OCI-LY3 (cell line): ENCODE data around the gene TMEM72.

ENCODE experiments used
- H2AFZ ChIP-seq: fragments of 200-600, 300-600 bp; shearing (Covaris generic); 2 replicates; pipeline ENCODE4 v1.6.0; 2014; ENCODE audit warnings: antibody characterized with exemption, low read depth, low read length
- H3K27ac ChIP-seq: fragments of 200-600, 300-600 bp; sonication (generic); 2 replicates; pipeline ENCODE4 v1.5.1; 2014; ENCODE audit warnings: mild to moderate bottlenecking, low read length, moderate library complexity, mixed read lengths
- H3K27me3 ChIP-seq: fragments of 200-600, 300-600 bp; sonication (generic); 2 replicates; pipeline ENCODE4 v1.6.1; 2014; ENCODE audit warnings: low read depth, low read length, mixed read lengths
- H3K36me3 ChIP-seq: fragments of 200-600, 300-600 bp; sonication (generic); replicated peaks from 2 replicates; pipeline ENCODE3; 2014; ENCODE audit warnings: low read depth, low read length, mixed read lengths
- H3K4me1 ChIP-seq: fragments of 300-600, 200-600 bp; sonication (generic); 2 replicates; pipeline ENCODE4 v1.6.1; 2014; ENCODE audit warnings: low read length, mixed read lengths
- H3K4me2 ChIP-seq: fragments of 200-600, 300-600 bp; sonication (generic); 2 replicates; pipeline ENCODE4 v1.6.1; 2014; ENCODE audit warnings: low read length, mixed read lengths
- H3K4me3 ChIP-seq: fragments of 300-600, 200-600 bp; sonication (generic); 2 replicates; pipeline ENCODE4 v1.5.1; 2014; ENCODE audit warnings: antibody characterized with exemption, mild to moderate bottlenecking, low read length, moderate library complexity
- H3K79me2 ChIP-seq: fragments of 300-600, 200-600 bp; shearing (Covaris generic); 2 replicates; pipeline ENCODE4 v1.6.1; 2014; ENCODE audit warnings: mild to moderate bottlenecking, low read length, mixed read lengths
- H3K9ac ChIP-seq: fragments of 300-600, 200-600 bp; shearing (Covaris generic); 2 replicates; pipeline ENCODE4 v1.6.0; 2014; ENCODE audit warnings: mild to moderate bottlenecking, low read length, moderate library complexity
- H3K9me3 ChIP-seq: fragments of 200-600, 300-600 bp; shearing (Covaris generic); 2 replicates; pipeline ENCODE4 v1.6.1; 2014; ENCODE audit warnings: low read length, mixed read lengths; ENCODE audit not compliant: insufficient read depth
- H4K20me1 ChIP-seq: fragments of 200-600, 300-600 bp; sonication (generic); 2 replicates; pipeline ENCODE4 v1.6.1; 2016; ENCODE audit warnings: low read length, mixed read lengths; ENCODE audit not compliant: insufficient read depth
- EZH2phosphoT487 ChIP-seq: fragments of 200-600 bp; shearing (Covaris generic); IDR thresholded peaks from 2 replicates; pipeline ENCODE4 v1.6.1; 2018; ENCODE audit warnings: antibody characterized with exemption, mixed run types, low read depth
- TF ChIP-seq, protein P1 (sequence below): fragments of 200-600, 300-600 bp; sonication (generic); IDR thresholded peaks from 2 replicates; pipeline ENCODE4 v1.5.1; 2014; ENCODE audit warnings: antibody characterized with exemption, low read length, low read depth

The TMEM72 gene

DNA sequence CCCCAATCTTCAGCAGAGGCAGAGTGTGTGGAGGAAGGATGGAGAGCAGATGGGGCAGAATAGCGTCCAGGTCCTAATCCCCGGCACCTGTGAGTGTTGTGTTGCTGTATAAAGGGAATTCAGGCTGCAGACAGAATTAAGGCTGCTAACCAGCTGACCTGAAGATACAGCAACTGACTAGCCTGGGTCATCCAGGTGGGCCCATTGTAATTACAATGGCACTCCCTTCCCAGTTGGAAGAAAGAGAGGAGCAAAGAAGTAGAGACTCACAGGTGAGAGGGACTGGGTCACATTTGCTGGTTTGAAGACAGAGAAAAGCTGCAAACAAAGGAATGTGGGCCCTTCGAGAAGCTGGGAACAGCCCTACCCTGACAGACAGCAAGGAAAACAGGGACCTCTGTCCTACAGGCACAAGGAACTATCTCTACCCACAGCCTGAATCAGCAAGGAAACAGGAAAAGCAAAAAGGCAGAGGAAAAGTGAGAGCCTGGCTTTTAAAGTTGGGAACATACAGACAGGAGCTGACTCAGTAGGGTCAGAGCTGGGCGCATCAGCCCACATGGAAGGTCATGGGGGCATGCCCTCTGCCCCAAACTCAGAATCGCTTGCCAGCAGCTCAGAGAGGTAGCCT lies 11.6 kb upstream of the TMEM72 start:
- H3K9me3 ChIP-seq = no peaks in the 10 kb centered on the region
- no peaks in the 10 kb centered on the region for H4K20me1 ChIP-seq
- no peak overlapping the region for H2AFZ ChIP-seq
- H3K79me2 ChIP-seq = no peaks in the 10 kb centered on the region
- H3K9ac ChIP-seq = no peak overlapping the region
- no peak overlapping the region for H3K4me2 ChIP-seq
- no peaks in the 10 kb centered on the region for H3K4me1 ChIP-seq
- no peaks in the 10 kb centered on the region for H3K27me3 ChIP-seq
- no peak overlapping the region for H3K27ac ChIP-seq
- H3K4me3 ChIP-seq = no peak overlapping the region
- TF ChIP-seq, protein P1, sequence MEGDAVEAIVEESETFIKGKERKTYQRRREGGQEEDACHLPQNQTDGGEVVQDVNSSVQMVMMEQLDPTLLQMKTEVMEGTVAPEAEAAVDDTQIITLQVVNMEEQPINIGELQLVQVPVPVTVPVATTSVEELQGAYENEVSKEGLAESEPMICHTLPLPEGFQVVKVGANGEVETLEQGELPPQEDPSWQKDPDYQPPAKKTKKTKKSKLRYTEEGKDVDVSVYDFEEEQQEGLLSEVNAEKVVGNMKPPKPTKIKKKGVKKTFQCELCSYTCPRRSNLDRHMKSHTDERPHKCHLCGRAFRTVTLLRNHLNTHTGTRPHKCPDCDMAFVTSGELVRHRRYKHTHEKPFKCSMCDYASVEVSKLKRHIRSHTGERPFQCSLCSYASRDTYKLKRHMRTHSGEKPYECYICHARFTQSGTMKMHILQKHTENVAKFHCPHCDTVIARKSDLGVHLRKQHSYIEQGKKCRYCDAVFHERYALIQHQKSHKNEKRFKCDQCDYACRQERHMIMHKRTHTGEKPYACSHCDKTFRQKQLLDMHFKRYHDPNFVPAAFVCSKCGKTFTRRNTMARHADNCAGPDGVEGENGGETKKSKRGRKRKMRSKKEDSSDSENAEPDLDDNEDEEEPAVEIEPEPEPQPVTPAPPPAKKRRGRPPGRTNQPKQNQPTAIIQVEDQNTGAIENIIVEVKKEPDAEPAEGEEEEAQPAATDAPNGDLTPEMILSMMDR = no peak
- TF ChIP-seq EZH2phosphoT487 = no peak
- H3K36me3 ChIP-seq = no peaks in the 10 kb centered on the region

DNA sequence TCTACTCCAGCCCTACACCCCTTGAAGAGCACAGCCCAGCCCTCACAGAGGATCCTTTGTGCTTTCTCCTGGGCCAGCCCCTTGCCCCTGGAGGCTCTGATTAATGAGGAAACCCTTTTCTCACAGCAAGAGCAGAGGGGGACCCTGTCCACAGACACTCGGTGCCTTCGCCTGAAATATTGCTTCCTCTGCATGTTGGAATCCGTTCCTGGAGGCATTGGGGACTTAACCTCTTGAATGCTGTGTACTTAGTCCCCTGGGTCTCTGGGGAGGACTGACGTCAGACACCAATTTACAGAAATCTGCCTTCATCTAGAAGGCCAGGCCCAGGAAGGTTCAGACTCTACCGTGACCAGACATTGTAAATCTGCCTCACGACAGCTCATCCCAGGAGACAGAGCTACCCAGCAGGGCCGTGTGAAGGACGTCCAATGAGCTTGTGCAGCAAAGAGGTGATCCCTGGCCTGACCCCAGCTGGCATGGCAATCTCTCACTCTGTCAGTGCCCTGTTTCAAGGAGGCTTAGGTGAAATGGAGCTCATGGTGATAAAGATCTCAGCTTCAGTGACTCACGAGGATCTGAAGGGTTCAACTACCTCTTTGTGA lies 8.1 kb upstream of the TMEM72 start:
- no peaks in the 10 kb centered on the region for H4K20me1 ChIP-seq
- H3K4me2 ChIP-seq = no peak overlapping the region
- no peaks in the 10 kb centered on the region for H3K4me1 ChIP-seq
- H3K27me3 ChIP-seq = no peaks in the 10 kb centered on the region
- H2AFZ ChIP-seq = no peak overlapping the region
- TF ChIP-seq, protein P1 = no peak
- TF ChIP-seq EZH2phosphoT487 = no peak
- no peak overlapping the region for H3K9ac ChIP-seq
- no peaks in the 10 kb centered on the region for H3K79me2 ChIP-seq
- no peaks in the 10 kb centered on the region for H3K9me3 ChIP-seq
- no peak overlapping the region for H3K27ac ChIP-seq
- H3K36me3 ChIP-seq = no peaks in the 10 kb centered on the region
- H3K4me3 ChIP-seq = no peak overlapping the region

DNA sequence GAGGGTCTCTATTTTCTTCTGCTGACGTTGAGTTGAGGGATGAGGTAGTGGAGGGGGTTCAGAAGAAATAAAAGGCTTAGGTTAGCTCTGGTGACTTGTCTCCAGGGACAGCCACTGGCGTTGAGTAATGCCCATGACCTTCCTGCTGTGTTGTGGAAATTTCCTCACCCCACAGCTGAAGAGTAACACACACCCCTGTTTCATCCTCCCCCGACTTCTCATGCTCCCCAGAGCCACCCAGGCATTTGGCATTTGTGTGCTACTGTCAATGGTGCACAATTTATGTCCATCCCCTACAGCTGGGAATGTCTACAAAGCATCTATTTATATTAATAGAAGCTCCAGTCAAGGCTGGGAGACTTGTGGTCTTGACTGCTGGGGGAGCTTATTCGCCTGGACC lies 4.7 kb upstream of the TMEM72 start:
- H3K9me3 ChIP-seq = no peaks in the 10 kb centered on the region
- no peak for TF ChIP-seq EZH2phosphoT487
- TF ChIP-seq, protein P1 = no peak
- H3K79me2 ChIP-seq = no peaks in the 10 kb centered on the region
- H3K4me2 ChIP-seq = no peak overlapping the region
- no peaks in the 10 kb centered on the region for H3K4me1 ChIP-seq
- H3K27ac ChIP-seq = no peak overlapping the region
- no peaks in the 10 kb centered on the region for H4K20me1 ChIP-seq
- no peak overlapping the region for H2AFZ ChIP-seq
- H3K9ac ChIP-seq = no peak overlapping the region
- H3K4me3 ChIP-seq = no peak overlapping the region
- no peaks in the 10 kb centered on the region for H3K36me3 ChIP-seq
- H3K27me3 ChIP-seq = no peaks in the 10 kb centered on the region

DNA sequence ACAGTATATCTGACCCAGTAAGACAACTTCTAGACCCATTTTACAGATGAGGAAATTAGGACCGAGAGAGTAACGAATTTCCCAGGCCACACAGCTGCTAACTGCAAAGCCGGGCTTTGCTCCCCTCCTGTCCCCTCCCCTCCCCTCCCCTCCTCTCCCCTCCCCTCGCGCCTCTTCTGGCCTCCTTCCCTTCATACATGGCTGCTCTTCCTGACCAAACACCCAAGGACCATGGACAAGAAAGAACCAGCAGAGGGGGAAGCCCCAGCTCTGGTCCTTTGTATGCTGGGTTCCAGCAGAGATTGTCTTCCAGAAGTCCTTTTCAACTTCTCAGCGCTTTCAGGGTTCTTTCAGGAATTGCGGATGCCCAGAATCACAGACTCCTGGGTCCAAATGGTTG lies 3.6 kb upstream of the TMEM72 start:
- TF ChIP-seq, protein P1 = no peak
- TF ChIP-seq EZH2phosphoT487 = no peak
- Histone ChIP-seq H3K4me1 (no peaks in the 10 kb centered on the region), H3K27ac (no peak overlapping the region), H2AFZ (no peak overlapping the region), H3K36me3 (no peaks in the 10 kb centered on the region), H3K79me2 (no peaks in the 10 kb centered on the region), H4K20me1 (no peaks in the 10 kb centered on the region), H3K4me2 (no peak overlapping the region), H3K4me3 (no peak overlapping the region), H3K9ac (no peak overlapping the region), H3K27me3 (no peaks in the 10 kb centered on the region), H3K9me3 (no peaks in the 10 kb centered on the region)
